GM10266 (cell line): ENCODE results near the gene DLX4.

ENCODE experiments used
- DNase-seq: peaks from one replicate; pipeline ENCODE4 v3.0.0; 2012; ENCODE audit errors: extremely low spot score
- TF ChIP-seq, protein P1 (sequence below): IDR thresholded peaks from 2 replicates; pipeline ENCODE4 v1.5.1; 2012; ENCODE audit warnings: mild to moderate bottlenecking, low read depth; ENCODE audit not compliant: control insufficient read depth, insufficient read depth; ENCODE audit errors: missing control alignments

Gene DLX4

DNA sequence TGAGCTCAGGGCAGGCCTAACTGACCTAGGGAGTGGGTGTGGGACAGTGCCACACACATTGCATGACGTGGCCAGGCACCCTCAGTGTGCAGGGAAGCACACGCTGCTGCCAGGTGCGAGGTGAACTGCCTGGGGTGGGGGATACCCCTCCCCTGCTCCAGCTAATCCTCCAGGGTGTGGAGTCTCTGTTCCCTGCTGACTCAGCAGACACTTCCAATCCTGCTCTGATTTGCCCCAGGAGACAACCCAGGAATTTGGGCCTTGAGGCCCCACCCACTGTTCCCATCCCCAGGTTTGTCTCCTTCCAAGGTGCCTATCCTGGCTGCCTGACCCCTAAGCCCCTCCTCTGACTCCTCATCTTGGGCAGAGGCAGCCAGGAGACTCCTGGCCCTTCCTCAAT is 15.3 kb downstream of the DLX4 start:
- no peak for DNase-seq
- TF ChIP-seq, protein P1, sequence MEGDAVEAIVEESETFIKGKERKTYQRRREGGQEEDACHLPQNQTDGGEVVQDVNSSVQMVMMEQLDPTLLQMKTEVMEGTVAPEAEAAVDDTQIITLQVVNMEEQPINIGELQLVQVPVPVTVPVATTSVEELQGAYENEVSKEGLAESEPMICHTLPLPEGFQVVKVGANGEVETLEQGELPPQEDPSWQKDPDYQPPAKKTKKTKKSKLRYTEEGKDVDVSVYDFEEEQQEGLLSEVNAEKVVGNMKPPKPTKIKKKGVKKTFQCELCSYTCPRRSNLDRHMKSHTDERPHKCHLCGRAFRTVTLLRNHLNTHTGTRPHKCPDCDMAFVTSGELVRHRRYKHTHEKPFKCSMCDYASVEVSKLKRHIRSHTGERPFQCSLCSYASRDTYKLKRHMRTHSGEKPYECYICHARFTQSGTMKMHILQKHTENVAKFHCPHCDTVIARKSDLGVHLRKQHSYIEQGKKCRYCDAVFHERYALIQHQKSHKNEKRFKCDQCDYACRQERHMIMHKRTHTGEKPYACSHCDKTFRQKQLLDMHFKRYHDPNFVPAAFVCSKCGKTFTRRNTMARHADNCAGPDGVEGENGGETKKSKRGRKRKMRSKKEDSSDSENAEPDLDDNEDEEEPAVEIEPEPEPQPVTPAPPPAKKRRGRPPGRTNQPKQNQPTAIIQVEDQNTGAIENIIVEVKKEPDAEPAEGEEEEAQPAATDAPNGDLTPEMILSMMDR = no peak

DNA sequence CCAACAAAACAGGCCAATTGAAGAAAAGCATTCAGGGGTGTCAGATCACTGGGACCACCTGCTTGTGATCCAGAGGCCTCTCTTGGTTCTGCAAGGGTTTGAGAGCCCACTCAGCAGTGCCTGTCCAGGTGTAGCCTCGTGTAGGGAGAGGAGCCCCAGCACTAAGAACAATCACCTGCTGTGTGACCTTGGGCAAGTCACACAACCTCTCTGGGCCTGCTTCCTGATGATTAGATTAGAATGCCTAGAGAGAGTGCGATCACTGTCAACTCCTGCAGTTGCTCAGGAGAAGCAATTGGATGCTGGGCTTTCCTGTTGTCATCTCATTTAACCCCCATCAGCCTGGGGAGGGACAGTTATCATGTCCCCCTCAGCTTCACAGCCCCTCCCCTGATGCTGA is 15.8 kb downstream of the DLX4 start:
- no peak for DNase-seq
- TF ChIP-seq, protein P1 = no peak

DNA sequence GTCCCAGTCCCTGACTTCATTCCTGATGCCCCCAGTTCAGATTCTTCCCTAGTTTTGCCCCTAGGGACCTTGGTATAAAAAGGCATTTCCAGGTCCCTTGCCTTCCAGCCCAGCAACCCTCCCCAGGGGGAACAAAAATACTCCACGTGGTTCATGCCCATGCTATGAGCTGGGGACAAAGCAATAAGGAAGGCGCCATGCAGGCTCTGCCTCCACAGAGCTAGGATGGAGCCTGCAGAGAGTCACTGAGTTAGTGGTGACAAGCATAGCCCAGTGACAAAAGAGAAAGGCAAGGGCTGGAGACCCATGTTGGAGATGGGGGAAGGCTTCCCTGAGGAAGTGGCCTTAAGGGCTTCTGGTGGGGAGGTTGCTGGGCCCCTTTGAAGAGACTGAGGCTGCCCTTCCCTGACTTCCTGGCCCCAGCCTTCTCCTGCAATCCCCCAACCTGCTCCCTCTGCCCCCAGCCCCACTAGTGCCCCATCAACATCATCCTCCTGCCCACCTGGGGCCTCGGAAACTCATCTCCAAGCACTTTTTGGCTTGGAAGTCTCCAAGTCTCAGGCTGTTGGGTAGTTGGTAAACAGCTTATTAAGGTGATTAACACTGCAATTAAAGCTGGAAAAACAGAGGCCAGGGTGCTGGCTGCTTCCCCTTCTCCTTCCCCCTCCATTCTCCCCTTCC is 16.5 kb downstream of the DLX4 start:
- no peak for DNase-seq
- TF ChIP-seq, protein P1 = no peak

DNA sequence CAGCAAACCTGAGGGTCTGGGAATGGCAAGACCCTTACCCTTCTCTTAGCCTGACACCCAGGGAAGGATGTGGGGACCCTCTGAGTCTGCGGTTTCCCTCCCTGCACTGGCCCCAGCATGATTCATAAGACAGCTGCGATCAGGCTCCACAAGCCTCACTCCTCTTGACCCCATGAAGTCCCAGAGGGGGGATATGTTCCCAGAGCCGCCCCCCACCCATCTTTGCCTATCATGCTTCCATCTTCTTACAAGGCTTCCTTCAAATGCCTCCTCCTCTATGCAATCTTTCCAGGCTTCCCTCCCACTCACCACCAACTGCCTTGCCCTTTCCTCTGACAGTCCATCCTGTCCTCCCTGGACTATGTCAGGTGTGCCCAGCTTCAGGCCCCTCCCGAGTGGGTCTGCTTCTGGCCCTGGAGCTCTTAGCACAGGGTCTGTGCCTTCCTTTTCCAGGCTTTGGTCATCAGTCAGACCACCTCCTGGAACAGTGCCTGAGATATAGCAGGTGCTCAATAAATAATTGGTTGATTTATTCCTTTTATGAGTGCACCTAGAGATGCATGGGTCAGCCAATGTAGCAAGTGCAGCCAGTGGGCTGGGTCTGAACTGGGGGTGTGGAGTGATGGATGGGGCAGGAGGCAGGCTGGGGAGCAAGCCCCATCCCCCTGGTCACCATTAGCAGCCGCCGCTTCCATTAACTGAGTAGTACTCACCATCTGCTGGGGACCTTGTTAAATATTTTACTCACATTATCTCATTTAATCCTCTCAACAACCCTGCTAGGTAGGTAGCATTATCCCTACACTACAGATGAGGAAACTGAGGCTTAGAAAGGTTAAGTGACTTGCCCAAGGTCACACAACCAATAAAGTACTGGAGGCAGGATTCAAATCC is 17.7 kb downstream of the DLX4 start:
- TF ChIP-seq, protein P1 = no peak
- DNase-seq = no peak

DNA sequence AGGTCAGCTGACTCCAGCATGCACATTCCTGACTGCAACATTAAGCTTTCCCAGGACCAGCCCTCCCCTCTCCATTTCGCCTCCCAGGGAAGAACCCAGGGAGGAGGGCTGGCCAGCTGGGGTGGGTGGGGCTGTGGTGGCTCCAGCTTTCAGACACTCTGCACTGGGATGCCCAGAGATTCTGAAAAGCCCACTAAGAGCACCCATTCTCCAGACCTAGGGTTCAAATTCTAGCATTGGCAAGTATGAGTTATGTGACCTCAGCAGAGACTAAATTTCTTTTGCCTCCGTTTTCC is 18.2 kb downstream of the DLX4 start:
- no peak for DNase-seq
- TF ChIP-seq, protein P1 = no peak

DNA sequence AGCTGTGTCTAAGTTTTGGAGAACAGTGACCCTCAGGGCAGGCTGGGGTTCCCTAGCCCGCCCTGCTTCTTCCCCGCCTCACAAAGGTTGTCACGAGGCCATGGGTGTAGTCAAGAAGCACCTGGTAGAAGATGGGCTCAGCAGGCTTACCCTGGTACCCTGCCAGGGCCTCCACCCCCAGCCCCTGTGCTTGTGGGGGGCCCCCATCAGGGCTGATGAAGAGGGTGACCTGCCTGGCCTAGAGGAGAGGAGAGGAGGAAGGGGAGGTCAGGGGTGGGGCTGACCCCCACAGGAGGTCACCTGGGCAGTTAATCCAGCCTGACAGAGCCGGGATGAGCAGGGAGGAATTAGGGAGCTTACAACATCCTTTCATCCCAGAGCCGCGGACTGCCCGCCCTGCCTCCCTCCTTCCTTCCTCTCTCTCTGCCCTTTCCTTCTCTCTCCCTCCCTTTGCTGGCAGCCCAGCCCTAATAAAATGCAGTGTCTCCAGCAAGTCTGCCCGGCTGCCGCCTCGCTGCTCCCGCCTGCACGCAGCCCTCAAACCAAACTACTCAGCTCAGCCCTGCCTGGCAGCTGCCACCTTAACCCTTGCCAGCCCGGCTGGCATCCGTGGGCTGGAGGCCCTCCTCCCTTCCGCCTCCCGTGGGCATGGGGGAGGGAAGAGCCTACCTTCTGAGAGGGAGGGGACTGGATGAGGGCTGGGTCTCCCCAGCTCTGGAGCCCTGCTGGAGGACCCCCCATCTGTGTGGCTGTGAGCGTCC is 18.9 kb downstream of the DLX4 start:
- no peak for DNase-seq
- TF ChIP-seq, protein P1 = no peak
